Activated naive CD4-positive, alpha-beta T cell treated with anti-CD3 and anti-CD28 coated beads, Interleukin-2, amount 10 ng/mL, durations not matched to agents 7 days and 5 days (primary cell): ENCODE measurements around the gene NOD1.
A peak's percentile ranks its signal among the peaks of the same experiment; 100 is the strongest.

ENCODE experiments used
- CTCF ChIA-PET: fragments of 350-600 bp; sonication (Branson Sonifier 250); formaldehyde crosslinking; loops from one replicate; lab custom pipeline; 2021; ENCODE audit warnings: antibody characterized with exemption; lab: Charles Lee
- DNase-seq: peaks from one replicate; pipeline ENCODE4 v3.0.0-alpha.2; 2020
- H3K27ac Mint-ChIP-seq: one replicate; pipeline ENCODE4 v1.8.0; 2021; ENCODE audit warnings: mild to moderate bottlenecking, moderate library complexity, mixed read lengths
- H3K27me3 Mint-ChIP-seq: one replicate; pipeline ENCODE4 v1.8.0; 2021; ENCODE audit warnings: mild to moderate bottlenecking, mixed read lengths
- H3K36me3 Mint-ChIP-seq: one replicate; pipeline ENCODE4 v1.8.0; 2021; ENCODE audit warnings: mixed read lengths
- H3K4me1 Mint-ChIP-seq: one replicate; pipeline ENCODE4 v1.8.0; 2021; ENCODE audit warnings: mixed read lengths
- H3K4me3 Mint-ChIP-seq: one replicate; pipeline ENCODE4 v1.8.0; 2021; ENCODE audit warnings: mild to moderate bottlenecking, moderate library complexity, mixed read lengths
- H3K9me3 Mint-ChIP-seq: one replicate; pipeline ENCODE4 v1.8.0; 2021; ENCODE audit warnings: mixed read lengths

The NOD1 gene

GRCh38 chr7:30453921-30454320 is 24.7 kb downstream of the NOD1 start:
- H3K4me3 Mint-ChIP-seq = no peak overlapping the region
- H3K36me3 Mint-ChIP-seq = peaks cover 25% of the 10 kb centered on the region
- H3K9me3 Mint-ChIP-seq = no peaks in the 10 kb centered on the region
- CTCF ChIA-PET = no interaction called here
- DNase-seq = no peak
- H3K4me1 Mint-ChIP-seq = no peaks in the 10 kb centered on the region
- H3K27ac Mint-ChIP-seq = no peak overlapping the region
- H3K27me3 Mint-ChIP-seq = no peaks in the 10 kb centered on the region

GRCh38 chr7:30453016-30453415 is 25.6 kb downstream of the NOD1 start:
- Mint-ChIP-seq H3K9me3 (no peaks in the 10 kb centered on the region), H3K27ac (no peak overlapping the region), H3K27me3 (no peaks in the 10 kb centered on the region), H3K4me3 (no peak overlapping the region), H3K36me3 (peaks cover 23% of the 10 kb centered on the region), H3K4me1 (no peaks in the 10 kb centered on the region)
- CTCF ChIA-PET = no interaction called here
- no peak for DNase-seq

- Mint-ChIP-seq H3K4me3 (no peak overlapping the region), H3K27ac (no peak overlapping the region), H3K27me3 (no peaks in the 10 kb centered on the region), H3K4me1 (no peaks in the 10 kb centered on the region), H3K9me3 (no peaks in the 10 kb centered on the region), H3K36me3 (peaks cover 30% of the 10 kb centered on the region)
- CTCF ChIA-PET = no interaction called here
- DNase-seq = no peak
These were observed 26.2 kb downstream of the NOD1 start for GRCh38 chr7:30452280-30452930.

GRCh38 chr7:30451539-30452279 is 26.9 kb downstream of the NOD1 start:
- DNase-seq = no peak
- Mint-ChIP-seq H3K27ac (no peak overlapping the region), H3K27me3 (no peaks in the 10 kb centered on the region), H3K4me1 (no peaks in the 10 kb centered on the region), H3K9me3 (no peaks in the 10 kb centered on the region), H3K36me3 (peaks cover 34% of the 10 kb centered on the region), H3K4me3 (no peak overlapping the region)
- CTCF ChIA-PET = interaction anchor here (1.1 kb wide), 1 partner anchor 9 kb away, joined by 3 read pairs; no protein-coding TSS in a partner anchor

GRCh38 chr7:30450983-30451497 is 27.5 kb downstream of the NOD1 start:
- Mint-ChIP-seq H3K27ac (no peak overlapping the region), H3K4me3 (no peak overlapping the region), H3K27me3 (no peaks in the 10 kb centered on the region), H3K9me3 (no peaks in the 10 kb centered on the region), H3K4me1 (peaks cover 1% of the 10 kb centered on the region), H3K36me3 (peaks cover 36% of the 10 kb centered on the region)
- no peak for DNase-seq
- CTCF ChIA-PET = interaction anchor here (1.1 kb wide), 1 partner anchor 10 kb away, joined by 3 read pairs; no protein-coding TSS in a partner anchor

- H3K36me3 Mint-ChIP-seq = peaks cover 34% of the 10 kb centered on the region
- no peak for DNase-seq
- H3K4me3 Mint-ChIP-seq = no peak overlapping the region
- H3K4me1 Mint-ChIP-seq = peaks cover 4% of the 10 kb centered on the region
- H3K9me3 Mint-ChIP-seq = no peaks in the 10 kb centered on the region
- H3K27me3 Mint-ChIP-seq = no peaks in the 10 kb centered on the region
- CTCF ChIA-PET = interaction anchor here (1.1 kb wide), 1 partner anchor 11 kb away, joined by 3 read pairs; no protein-coding TSS in a partner anchor
- no peak overlapping the region for H3K27ac Mint-ChIP-seq
These were observed 28.2 kb downstream of the NOD1 start for GRCh38 chr7:30450240-30450982.

- Mint-ChIP-seq H3K4me1 (peaks cover 4% of the 10 kb centered on the region), H3K9me3 (no peaks in the 10 kb centered on the region), H3K4me3 (no peak overlapping the region), H3K36me3 (peaks cover 28% of the 10 kb centered on the region), H3K27ac (no peak overlapping the region), H3K27me3 (no peaks in the 10 kb centered on the region)
- CTCF ChIA-PET = interaction anchor here (0.9 to 1.3 kb wide), 2 partner anchors 173 to 284 kb away, joined by 3 read pairs; no protein-coding TSS in a partner anchor
- DNase-seq = no peak
These were observed 30.0 kb downstream of the NOD1 start for GRCh38 chr7:30448461-30449189.

- H3K9me3 Mint-ChIP-seq = no peaks in the 10 kb centered on the region
- CTCF ChIA-PET = interaction anchor here (1.3 kb wide), 1 partner anchor 24 kb away, joined by 3 read pairs; no protein-coding TSS in a partner anchor
- H3K36me3 Mint-ChIP-seq = peaks cover 24% of the 10 kb centered on the region
- H3K4me3 Mint-ChIP-seq = no peak overlapping the region
- DNase-seq = no peak
- peaks cover 4% of the 10 kb centered on the region for H3K4me1 Mint-ChIP-seq
- H3K27ac Mint-ChIP-seq = no peak overlapping the region
- H3K27me3 Mint-ChIP-seq = no peaks in the 10 kb centered on the region
These were observed 31.1 kb downstream of the NOD1 start for GRCh38 chr7:30447466-30447865.

GRCh38 chr7:30446266-30446665 is 32.3 kb downstream of the NOD1 start:
- Mint-ChIP-seq H3K27me3 (no peaks in the 10 kb centered on the region), H3K9me3 (no peaks in the 10 kb centered on the region), H3K4me1 (peaks cover 4% of the 10 kb centered on the region), H3K27ac (no peak overlapping the region), H3K4me3 (no peak overlapping the region), H3K36me3 (peaks cover 22% of the 10 kb centered on the region)
- CTCF ChIA-PET = interaction anchor here (1.0 kb wide), 1 partner anchor 172 kb away, joined by 3 read pairs; no protein-coding TSS in a partner anchor
- no peak for DNase-seq

- H3K4me1 Mint-ChIP-seq = peaks cover 4% of the 10 kb centered on the region
- peaks cover 22% of the 10 kb centered on the region for H3K36me3 Mint-ChIP-seq
- H3K4me3 Mint-ChIP-seq = no peak overlapping the region
- peak overlapping the region; percentile 71 for H3K27ac Mint-ChIP-seq
- no peaks in the 10 kb centered on the region for H3K9me3 Mint-ChIP-seq
- CTCF ChIA-PET = interaction anchor here (1.0 kb wide), 1 partner anchor 172 kb away, joined by 3 read pairs; no protein-coding TSS in a partner anchor
- DNase-seq = peak; percentile 77
- H3K27me3 Mint-ChIP-seq = no peaks in the 10 kb centered on the region
These were observed 32.8 kb downstream of the NOD1 start for GRCh38 chr7:30445770-30446169.

- H3K27me3 Mint-ChIP-seq = no peaks in the 10 kb centered on the region
- peaks cover 32% of the 10 kb centered on the region for H3K36me3 Mint-ChIP-seq
- no peaks in the 10 kb centered on the region for H3K9me3 Mint-ChIP-seq
- H3K27ac Mint-ChIP-seq = peak overlapping the region; percentile 14
- no peak overlapping the region for H3K4me3 Mint-ChIP-seq
- no peak for DNase-seq
- H3K4me1 Mint-ChIP-seq = no peaks in the 10 kb centered on the region
- CTCF ChIA-PET = no interaction called here
These were observed 40.6 kb downstream of the NOD1 start for GRCh38 chr7:30437823-30438574.

- no peak for DNase-seq
- Mint-ChIP-seq H3K4me1 (no peaks in the 10 kb centered on the region), H3K4me3 (no peak overlapping the region), H3K36me3 (peaks cover 43% of the 10 kb centered on the region), H3K27me3 (no peaks in the 10 kb centered on the region), H3K9me3 (no peaks in the 10 kb centered on the region), H3K27ac (no peak overlapping the region)
- CTCF ChIA-PET = no interaction called here
These were observed 42.1 kb downstream of the NOD1 start for GRCh38 chr7:30436518-30436917.

- no peak overlapping the region for H3K4me3 Mint-ChIP-seq
- H3K36me3 Mint-ChIP-seq = peaks cover 43% of the 10 kb centered on the region
- peaks cover under 1% of the 10 kb centered on the region for H3K4me1 Mint-ChIP-seq
- no peaks in the 10 kb centered on the region for H3K9me3 Mint-ChIP-seq
- CTCF ChIA-PET = no interaction called here
- no peak overlapping the region for H3K27ac Mint-ChIP-seq
- no peaks in the 10 kb centered on the region for H3K27me3 Mint-ChIP-seq
- DNase-seq = no peak
These were observed 42.5 kb downstream of the NOD1 start for GRCh38 chr7:30436046-30436445.
